HG02759 (cell line): ENCODE results near the gene ASB13.
A peak's percentile ranks its signal among the peaks of the same experiment; 100 is the strongest.
"Not testable (repeated sequence)": the region's sequence is repeated elsewhere in the genome, so short reads cannot be mapped to it uniquely, and the experiment has no call there.

Source experiments
- ATAC-seq: cut with Tn5 transposase; IDR thresholded peaks from one replicate; pipeline ENCODE4 v1.9.1; 2021; ENCODE audit warnings: mild to moderate bottlenecking, moderate library complexity; ENCODE audit not compliant: unreplicated experiment

ASB13 gene

GRCh38 chr10:5625992-5626777 is 40.2 kb downstream of the ASB13 start:
- no peak for ATAC-seq

GRCh38 chr10:5624701-5625100 is 41.7 kb downstream of the ASB13 start:
- no peak for ATAC-seq

GRCh38 chr10:5623081-5623748 is 43.2 kb downstream of the ASB13 start:
- ATAC-seq: peak; percentile 92

- no peak for ATAC-seq
Measured at GRCh38 chr10:5622186-5622960, 44.0 kb downstream of the ASB13 start.

- not testable (repeated sequence) for ATAC-seq
Measured at GRCh38 chr10:5621371-5621770, 45.0 kb downstream of the ASB13 start.

GRCh38 chr10:5620966-5621365 is 45.4 kb downstream of the ASB13 start:
- ATAC-seq: no peak

- ATAC-seq: no peak
Measured at GRCh38 chr10:5620223-5620721, 46.1 kb downstream of the ASB13 start.

GRCh38 chr10:5619362-5620211 is 46.8 kb downstream of the ASB13 start:
- ATAC-seq: no peak

GRCh38 chr10:5618829-5619228 is 47.6 kb downstream of the ASB13 start:
- ATAC-seq: no peak

GRCh38 chr10:5618042-5618441 is 48.4 kb downstream of the ASB13 start:
- no peak for ATAC-seq

- ATAC-seq: no peak
Measured at GRCh38 chr10:5617521-5617920, 48.9 kb downstream of the ASB13 start.

GRCh38 chr10:5616836-5617235 is 49.6 kb downstream of the ASB13 start:
- ATAC-seq: no peak

- ATAC-seq: no peak
Measured at GRCh38 chr10:5616046-5616445, 50.3 kb downstream of the ASB13 start.

GRCh38 chr10:5615316-5615715 is 51.1 kb downstream of the ASB13 start:
- no peak for ATAC-seq

GRCh38 chr10:5614155-5614721 is 52.2 kb downstream of the ASB13 start:
- no peak for ATAC-seq

GRCh38 chr10:5613481-5614154 is 52.8 kb downstream of the ASB13 start:
- ATAC-seq: no peak

- no peak for ATAC-seq
Measured at GRCh38 chr10:5611899-5612680, 54.3 kb downstream of the ASB13 start.

GRCh38 chr10:5609952-5610616 is 56.3 kb downstream of the ASB13 start:
- ATAC-seq: no peak
